Activated CD4-positive, CD25-positive, alpha-beta regulatory T cell (primary cell): Measurements from ENCODE around the gene RIT2.

Experiments used
- DNase-seq, 4 experiments: peaks; one replicate each; lab custom pipeline; 2025; lab: John Stamatoyannopoulos, UW

Gene RIT2

GRCh38 chr18:42929857-42930256 is 185.6 kb downstream of the RIT2 start:
- DNase-seq: no peak

DNA sequence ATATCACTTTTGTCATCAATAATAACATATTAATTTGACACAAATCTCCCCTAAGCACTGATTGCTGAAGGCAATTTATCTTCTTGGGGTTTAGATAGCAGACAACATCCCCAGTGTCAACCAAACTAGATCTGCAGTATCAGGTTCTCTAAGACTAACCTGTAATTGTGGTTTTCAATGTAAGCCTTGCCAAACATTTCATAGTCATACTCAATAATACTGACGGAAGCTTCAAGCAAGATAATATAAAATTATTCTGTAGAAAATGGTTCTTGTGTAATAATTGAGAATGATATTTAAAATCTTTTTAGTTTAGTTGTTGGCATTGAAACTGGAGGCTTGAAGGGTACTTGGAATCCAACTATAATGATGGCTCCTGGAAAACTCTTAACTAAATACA is 186.3 kb downstream of the RIT2 start:
- DNase-seq: no peak

DNA sequence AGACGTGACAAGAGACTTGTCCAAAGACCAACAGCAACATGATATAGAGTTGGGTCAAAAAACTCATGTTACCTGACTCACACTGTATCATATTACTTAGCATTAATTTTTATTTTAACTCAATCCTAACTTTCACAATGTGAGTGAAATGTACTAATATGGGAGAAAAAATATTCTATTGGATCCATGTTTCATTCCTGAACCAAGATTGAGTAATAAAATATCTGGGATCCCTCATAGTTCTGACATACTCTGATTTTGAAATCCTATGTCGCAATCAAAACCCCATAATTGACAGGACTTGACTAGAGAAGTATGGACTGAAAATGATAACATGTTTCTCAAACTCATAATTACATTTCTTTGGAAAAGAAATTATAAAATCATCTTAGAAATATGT is 190.4 kb downstream of the RIT2 start:
- DNase-seq: no peak

GRCh38 chr18:42922363-42922762 is 193.1 kb downstream of the RIT2 start:
- no peak for DNase-seq

GRCh38 chr18:42921226-42921737 is 194.2 kb downstream of the RIT2 start:
- no peak for DNase-seq

DNA sequence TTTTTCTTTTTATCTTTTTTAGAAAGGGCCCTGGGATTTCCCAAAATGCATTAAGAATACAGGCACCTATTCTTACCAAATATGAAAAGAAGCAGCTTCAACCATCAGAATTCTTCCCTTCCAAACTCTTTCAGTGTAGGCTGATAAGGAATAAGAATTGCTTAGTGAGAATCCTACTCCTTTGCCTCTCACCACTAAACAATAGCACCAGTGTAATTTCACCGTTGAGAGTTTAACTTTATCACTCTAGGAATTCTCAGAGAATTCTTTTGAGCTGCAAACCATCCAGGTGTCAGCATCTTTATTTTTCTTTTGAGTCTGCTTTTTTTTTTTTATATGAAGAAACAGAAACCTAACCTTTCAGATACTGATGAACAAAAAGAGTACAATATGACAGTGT is 194.9 kb downstream of the RIT2 start:
- DNase-seq: no peak

DNA sequence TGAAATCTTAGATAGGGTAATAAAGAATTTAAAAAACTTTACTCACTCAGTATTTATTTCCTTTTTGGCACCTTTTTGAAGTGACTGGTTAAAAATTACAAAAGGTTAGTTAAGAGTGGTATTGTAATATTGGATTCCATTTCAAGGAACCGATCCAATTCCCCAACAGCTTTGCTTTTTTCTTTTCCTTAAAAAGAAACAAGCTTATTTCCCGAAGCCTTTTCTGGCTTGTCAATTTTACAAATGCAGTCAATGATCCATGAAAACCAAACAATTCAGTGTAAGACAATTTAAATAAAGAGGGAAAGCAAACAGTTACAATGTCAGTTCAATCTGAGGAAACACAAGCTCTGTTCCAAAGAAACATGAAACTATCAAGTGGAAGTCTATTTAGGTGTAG is 200.2 kb downstream of the RIT2 start:
- DNase-seq: no peak

GRCh38 chr18:42914476-42914875 is 201.0 kb downstream of the RIT2 start:
- no peak for DNase-seq

DNA sequence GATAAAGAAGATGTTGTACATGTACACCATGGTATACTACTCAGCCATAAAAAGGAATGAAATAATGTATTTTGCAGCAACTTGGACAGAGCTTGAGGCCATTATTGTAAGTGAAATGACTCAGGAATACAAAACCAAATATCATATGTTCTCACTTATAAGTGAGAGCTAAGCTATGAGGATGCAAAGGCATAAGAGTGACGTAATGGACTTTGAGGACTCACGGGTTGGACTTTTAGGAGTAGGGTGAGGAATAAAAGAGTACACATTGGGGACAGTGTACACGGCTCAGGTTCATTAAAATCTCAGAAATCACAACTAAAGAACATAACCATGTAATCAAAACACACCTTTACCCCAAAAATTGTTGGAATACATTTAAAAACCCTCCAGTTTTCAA is 206.4 kb downstream of the RIT2 start:
- no peak for DNase-seq

- DNase-seq: no peak
Measured at GRCh38 chr18:42906761-42907160, 208.7 kb downstream of the RIT2 start.

GRCh38 chr18:42901161-42901560 is 214.3 kb downstream of the RIT2 start:
- no peak for DNase-seq

- no peak for DNase-seq
Measured at GRCh38 chr18:42893977-42894376, 221.5 kb downstream of the RIT2 start.

DNA sequence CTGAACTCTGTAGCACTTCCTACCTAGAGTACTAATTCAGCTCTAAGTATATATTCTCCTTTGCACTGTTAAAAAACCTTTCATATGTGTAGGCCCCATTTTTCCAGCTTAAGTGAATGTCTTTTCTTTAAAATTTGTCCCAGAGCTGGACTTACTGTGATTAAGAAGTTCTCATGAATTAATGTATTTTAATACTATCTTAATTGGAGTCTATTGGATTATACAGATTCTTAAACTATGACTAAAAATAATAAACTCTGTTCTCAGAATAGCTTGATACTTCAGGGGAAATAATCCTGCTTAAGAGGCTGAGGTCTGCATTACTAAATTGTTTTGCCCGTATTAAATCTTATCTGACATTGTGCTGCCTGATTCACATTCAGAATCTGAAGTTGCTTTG is 223.3 kb downstream of the RIT2 start:
- no peak for DNase-seq

GRCh38 chr18:42891705-42892104 is 223.8 kb downstream of the RIT2 start:
- DNase-seq: no peak

- DNase-seq: no peak
Measured at GRCh38 chr18:42883169-42883568, 232.3 kb downstream of the RIT2 start.

GRCh38 chr18:42882122-42882521 is 233.4 kb downstream of the RIT2 start:
- no peak for DNase-seq

GRCh38 chr18:42872838-42873237 is 242.6 kb downstream of the RIT2 start:
- DNase-seq: no peak

DNA sequence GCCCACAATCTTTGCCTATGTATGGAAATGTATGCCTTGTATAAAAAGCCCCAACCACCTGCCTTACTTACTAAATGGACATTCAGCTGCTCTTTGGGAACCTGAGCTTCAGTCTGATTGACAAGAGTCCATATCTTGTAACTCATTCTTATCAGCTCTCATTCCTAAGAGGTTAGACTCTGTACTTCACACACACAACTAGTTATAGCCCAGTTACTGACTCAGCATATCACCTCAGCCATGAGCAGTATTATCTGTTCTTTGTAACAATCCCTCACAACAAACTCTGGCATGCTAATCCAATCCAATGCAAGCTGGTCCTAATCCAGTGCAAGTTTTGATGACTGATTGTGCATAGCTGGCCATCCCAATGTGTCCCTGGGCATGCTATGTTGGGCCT is 250.6 kb downstream of the RIT2 start:
- DNase-seq: no peak

GRCh38 chr18:42861271-42861670 is 254.2 kb downstream of the RIT2 start:
- DNase-seq: no peak

- DNase-seq: no peak
Measured at GRCh38 chr18:42860548-42860947, 254.9 kb downstream of the RIT2 start.

DNA sequence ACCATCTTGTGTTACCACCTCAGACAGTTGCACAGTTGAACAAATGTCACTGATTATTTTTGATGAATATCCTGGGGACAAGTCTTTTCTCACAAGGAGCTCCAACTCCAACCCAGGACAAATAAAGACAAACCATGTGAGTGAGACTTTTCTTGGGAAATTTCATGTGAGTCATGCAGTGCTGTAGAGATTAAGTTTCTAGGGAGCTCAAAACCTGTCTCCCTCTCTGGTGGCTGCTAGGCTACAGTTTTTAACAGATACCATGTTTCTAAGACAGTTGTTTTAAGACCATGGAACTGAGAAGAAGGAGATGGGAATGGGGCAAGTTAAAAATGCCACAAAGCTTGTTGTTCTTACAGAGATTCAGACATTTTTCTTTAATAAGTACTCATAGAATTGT is 255.5 kb downstream of the RIT2 start:
- DNase-seq: no peak

DNA sequence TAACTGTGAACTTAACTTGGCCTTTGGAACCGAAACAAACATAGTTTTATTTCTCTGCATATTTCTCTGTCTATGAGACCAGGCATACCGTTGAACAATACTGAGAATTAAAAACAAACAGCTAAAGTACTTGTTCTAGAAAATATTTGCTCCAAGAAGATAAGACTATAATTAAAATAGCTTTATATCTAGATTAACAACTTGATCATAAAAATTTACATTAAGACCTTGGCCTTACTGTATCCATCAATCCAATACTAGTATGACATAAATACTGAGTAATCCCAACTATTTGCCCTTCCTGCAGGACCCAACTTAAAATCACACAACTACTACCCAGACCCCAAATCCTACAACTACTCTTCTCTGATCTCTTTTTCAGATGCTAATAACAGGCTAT is 260.9 kb downstream of the RIT2 start:
- no peak for DNase-seq

DNA sequence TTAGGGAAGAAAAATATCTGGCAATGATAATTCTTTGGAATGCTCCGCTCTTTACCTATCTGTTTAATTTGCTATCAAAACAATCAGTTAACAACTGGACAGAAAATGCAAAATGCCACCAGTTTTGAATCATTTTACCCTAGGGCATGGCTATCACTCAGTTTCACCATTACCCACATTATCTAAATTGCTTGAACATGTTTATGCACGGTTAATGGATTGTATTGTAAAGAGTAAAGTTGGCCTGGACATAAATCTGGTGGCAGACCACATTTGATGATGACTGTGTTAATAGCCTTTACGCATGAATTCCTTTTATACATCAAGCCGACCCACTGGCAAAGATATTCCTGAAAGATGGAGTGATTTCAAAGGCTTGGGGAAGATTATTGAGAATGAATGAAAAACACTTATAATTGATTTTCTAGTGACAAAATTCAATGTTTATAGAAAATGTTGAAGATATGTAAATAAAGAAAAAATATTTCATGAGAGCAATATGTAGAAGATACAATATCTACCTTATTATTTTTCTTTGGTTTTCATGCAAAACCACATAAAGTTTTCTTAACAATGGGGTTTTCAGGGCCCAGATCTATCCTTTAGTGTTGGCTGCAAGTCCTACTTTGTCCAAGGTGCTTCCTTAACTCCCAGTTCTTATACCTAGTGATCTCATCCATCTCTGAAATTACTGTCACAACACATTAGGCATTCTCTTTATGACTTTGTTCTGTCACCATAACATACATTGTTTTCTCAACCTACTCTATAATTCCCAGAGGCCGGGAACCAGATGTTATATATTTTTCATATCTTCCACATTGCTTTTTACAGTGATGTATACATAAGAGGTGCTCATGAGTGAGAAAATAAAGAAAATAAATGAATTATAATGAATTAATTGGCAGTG is 265.1 kb downstream of the RIT2 start:
- DNase-seq: no peak

DNA sequence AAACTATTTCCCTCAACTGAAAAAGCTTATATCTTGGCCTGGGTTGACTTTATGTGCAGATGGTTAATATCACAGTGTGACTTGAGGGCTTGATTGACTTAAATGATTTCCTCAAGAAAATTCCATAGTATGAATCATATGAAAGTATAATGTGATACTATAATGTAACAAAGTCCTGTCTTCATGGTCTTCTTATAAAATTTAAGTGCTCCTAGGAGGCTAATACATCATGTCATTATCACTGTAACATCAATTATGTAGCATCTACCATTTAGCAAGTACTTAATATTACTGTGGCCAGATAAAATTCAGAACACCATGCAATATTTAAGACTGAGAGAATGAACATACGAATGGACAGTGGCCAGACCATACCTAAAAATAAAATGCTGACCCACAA is 276.1 kb downstream of the RIT2 start:
- DNase-seq: no peak
